Mucosa of gallbladder (tissue), 1 donor: Measurements from ENCODE around the gene ERN1. TPM values are rescaled to one million over a fixed set of nuclear protein-coding genes. Genes with fewer than 3 reads are reported as not detected.
"Not testable (repeated sequence)": the region's sequence is repeated elsewhere in the genome, so short reads cannot be mapped to it uniquely, and the experiment has no call there.

Experiments used
- DNase-seq: peaks from one replicate; pipeline ENCODE4 v3.0.0-alpha.2; 2020; ENCODE audit warnings: low spot score
- total RNA-seq: library from RNA; stranded (reverse); gene quantifications from one replicate; pipeline ENCODE4 v1.2.1, GENCODE V29; 2021
- donor health status: DM: no; HTN: no; CAD: no.

The ERN1 gene
- total RNA-seq, 1 donor from 2014 or later = 41.6 TPM

DNA sequence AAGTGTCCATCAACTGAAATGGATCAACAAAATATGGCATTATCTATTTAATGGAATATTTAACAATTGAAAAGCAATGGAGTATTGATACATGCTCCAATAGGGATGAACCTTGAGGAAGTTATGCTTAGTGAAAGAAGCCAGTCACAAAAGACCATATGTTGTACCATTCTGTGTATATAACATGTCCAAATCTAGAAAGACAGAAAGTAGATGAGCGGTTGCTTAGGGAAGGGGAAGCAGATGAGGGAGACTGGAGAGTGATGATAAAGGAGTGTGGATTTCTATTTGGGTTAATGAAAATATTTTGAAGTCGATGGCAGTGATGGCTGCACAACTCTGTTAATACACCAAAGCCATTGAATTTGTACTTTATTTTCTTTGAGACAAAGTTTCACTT lies 8.5 kb upstream of the ERN1 start:
- DNase-seq = no peak

DNA sequence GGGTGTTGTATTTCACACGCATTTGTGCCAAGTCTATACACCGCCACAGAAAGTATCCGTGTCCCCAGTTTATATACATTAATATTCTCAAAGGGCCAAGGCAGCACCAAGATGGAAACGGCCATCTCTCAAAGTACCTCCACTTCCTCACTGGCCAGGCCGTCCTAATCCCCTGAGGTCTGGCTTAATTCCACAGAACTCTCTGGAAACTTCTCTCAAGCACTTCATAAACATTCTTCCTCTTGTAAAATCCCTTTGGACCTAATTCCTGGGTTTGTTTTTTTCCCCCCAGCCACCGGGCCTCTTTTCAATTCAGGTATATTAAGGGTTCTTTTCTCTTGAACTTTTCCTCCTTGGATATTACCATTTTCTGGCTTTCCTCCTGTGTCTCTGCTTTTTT lies 5.1 kb upstream of the ERN1 start:
- DNase-seq = peak; percentile 6

DNA sequence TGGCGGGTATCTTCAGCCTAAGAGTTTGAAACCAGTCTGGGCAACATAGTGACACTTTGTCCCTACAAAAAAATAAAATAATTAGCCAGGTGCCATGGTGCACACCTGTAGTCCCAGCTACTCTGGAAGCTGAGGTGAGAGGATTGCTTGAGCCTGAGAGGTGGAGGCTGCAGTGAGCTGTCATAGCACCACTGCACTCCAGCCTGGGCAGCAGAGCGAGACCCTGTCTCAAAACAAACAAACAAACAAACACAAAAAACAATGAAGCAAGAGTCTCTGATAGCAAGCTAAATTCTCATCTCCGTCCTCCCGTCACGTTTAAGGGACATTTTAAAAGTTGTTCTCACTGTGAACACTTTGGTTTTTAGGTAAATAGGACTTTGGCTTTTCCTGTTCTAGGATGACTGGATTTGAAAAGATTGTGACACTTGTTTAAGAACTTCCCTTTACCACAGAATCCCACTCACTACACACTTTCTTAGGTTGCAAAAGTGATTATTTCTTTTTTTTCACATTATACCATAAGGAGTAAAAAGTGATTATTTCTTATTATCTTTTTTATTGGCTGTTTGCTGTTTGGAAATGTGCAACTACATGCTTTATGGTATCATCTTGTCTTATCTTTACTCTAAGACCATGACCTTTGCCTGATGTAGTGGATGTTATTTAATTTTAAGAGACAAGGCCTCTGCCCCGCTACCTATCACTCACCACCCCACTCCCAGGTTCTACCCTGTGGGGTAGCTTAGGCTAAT lies 4.4 kb upstream of the ERN1 start:
- peak; percentile 6 for DNase-seq

DNA sequence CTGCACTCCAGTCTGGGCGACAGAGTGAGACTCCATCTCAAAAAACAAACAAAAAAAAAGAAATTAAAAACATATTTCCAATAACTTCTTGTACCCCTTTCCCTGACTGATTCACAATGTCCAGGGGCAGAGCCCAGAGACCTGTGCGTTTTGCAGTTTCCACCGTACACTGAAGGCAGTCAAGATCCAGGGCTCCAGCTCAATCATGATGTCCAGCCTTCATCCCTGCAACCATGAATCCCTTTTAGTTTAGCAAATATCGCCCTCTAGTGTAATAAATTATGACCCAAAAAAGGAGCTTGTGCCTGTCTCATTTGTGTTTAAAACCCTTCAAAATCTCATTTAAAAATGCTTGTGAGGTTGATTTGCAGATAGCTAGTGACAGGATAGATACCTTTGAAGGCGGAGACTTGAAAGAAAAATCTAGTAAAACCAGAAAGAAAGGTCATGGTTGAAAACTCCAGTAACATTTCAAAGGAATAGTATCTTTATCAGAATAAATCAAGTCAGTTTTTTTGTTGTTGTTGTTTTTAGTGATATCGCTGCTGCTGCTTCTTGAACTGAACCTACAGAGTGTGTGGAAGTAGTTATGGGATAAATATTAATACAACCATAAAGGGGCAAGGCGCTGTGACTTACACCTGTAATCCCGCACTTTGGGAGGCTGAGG lies 3.7 kb upstream of the ERN1 start:
- DNase-seq = peak; percentile 14

DNA sequence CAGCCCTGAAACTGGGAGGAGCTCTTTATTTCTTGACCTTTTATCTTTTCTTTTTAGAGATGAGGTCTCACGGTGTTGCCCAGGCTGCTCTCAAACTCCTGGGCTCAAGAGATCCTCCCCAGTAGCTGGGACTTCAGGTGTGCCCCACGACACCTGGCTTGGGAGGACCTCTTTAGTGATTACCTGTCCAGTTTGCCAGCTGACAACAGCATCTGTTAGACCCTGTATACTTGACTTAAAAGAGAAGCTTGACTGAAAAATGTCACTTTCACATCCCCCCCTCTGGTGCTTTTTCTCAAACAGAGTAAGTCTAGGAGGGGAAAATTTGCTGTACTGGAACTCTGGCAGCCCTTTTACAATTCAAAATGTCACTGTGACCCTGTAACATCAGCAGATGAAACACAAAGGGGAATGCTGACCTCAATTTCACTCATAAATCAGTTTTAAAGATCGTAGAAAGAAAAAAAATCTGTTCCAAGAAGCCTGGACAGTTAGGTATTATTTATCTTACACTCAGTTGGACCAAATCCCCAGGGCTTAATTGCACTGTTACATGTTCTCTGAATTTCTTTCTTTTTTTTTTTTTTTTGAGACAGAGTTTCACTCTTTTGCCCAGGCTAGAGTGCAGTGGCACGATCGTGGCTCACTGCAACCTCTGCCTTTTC lies 1.8 kb upstream of the ERN1 start:
- DNase-seq = no peak

DNA sequence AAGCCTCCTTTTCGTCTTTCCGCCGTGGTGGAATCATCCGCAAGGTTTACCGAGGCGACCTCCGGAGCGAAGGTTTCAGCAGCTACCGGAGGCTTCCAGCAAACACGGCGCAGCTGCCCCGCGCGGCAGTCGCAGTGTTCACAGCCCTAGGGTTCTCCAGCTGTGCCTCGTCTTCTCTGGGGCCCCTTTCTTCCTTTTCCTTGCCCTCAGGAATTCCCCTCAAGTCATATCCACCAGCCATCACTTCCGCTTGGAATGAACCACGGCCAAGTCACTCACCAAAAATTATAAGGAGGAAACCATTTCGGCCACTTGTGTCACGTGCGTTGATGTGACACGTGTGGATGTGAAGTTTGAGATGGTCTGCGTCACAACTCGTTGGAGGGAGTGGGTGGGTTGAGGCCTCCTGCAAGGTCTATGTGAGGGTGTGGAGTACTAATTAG lies 636 bp upstream of the ERN1 start:
- DNase-seq = peak; percentile 40

DNA sequence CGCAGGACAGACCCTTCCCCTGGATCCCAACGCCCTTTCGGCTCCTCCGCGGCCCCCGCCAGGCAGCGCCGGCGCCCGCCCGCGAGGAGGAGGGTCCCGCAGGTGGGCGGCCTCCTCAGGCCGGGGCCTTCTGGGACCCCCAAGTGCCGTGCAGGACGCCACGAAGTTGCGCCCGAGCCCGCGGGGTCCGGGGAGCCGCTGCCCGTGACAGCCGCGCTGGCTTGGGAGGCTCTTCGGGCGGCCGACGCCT lies 504 bp downstream of the ERN1 start:
- DNase-seq = no peak

DNA sequence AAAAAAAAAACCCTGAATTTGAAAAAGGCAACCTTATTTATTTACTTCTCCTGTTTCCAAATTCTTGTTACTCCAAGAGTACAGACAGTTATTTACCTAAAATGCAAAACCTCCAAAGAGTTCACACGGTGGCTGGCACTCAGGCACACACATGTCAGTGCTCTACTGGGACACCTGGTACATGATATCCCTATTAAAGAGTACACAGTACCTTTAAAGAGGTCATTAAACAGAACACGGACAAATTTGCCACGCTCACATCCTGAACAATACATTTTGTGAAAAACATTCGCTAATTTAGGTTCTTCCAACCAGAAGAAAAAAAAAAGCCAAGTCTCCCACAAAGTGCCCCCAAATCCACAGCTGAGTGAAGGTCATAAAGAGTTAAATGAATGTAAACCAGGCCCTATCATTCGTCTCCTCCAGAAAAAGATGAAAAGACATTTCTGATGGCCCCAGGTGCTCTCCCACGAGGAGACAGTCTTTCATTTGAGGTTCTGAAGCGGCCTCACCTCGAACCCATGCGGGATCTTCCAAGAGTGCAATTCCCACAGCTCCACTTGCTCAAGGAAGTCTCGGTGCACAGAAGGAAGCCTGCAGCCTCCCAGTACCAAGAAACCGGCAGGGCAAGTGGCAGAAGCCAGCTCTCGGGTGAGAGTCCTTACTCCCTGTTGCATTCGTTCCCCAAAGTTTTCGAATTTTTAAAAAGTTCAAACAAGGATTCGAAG lies 993 bp downstream of the ERN1 start:
- DNase-seq = peak; percentile 47

DNA sequence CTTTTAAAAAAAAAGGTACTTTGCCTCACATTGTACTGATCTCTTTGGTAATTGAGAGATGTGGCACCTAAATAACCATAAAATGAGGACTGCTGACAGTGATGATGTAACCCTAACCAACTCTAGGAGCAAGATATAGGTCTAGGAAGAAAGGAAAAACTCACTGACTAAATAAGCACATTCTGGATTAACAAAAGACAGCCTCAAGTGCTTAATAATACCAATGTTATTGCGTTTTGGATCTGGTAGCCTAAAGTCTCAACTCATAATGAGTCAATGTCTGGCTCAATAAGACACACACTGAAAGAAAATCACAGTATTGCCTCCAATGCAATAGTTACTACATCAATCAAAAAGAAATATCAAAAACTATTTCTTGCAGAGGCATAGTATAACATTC lies 3.0 kb downstream of the ERN1 start:
- DNase-seq = no peak

DNA sequence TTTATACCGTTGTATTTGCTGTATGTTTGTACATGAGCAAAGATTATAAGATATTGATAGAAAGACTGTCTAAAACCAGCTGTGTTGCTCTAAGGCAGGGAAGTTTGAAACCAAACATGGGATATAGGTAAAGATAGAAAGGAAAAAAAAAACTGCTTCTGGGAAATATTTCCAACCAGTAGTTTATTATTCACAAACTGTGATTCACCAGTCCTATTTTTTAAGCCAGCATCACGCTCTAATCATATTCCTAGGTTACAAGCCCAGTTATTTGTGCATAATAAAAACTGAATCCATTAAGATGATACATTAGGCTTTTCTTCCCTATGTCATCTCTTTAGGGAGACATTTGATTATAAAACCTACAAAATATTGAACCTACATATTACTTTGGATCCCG lies 4.0 kb downstream of the ERN1 start:
- DNase-seq = no peak

DNA sequence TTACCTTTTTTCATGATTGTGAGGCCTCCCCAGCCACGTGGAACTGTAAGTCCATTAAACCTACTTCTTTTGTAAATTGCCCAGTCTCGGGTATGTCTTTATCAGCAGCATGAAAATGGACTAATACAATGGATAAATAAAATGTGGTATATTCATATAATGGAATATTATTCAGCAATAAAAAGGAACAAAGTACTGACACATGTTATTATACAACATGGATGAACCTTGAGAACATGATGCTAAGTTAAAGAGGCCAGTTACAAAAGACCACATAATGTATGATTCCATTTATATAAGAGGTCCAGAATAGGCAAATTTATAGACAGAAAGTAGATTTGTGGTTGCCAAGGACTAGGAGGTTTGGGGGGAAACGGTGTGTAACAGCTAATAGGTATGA lies 5.3 kb downstream of the ERN1 start:
- DNase-seq = no peak

DNA sequence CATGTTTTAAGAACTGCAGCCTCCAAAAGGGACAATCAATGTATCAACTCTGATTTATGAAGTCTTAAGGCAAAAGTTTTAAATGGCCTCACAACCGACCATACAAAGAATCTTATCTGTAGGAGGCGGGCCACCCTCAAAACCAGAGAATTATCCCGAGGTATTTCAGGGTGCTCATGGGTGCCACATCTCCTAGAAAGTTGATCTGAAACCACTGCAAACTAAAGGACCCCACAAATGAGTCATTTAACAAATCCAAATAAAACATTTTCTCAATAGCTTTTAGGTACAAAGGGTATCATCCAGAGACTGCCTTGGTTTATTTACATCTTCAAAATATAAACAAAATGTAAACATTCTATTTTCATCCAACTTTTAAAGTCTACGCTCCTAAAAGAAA lies 6.8 kb downstream of the ERN1 start:
- DNase-seq = no peak

DNA sequence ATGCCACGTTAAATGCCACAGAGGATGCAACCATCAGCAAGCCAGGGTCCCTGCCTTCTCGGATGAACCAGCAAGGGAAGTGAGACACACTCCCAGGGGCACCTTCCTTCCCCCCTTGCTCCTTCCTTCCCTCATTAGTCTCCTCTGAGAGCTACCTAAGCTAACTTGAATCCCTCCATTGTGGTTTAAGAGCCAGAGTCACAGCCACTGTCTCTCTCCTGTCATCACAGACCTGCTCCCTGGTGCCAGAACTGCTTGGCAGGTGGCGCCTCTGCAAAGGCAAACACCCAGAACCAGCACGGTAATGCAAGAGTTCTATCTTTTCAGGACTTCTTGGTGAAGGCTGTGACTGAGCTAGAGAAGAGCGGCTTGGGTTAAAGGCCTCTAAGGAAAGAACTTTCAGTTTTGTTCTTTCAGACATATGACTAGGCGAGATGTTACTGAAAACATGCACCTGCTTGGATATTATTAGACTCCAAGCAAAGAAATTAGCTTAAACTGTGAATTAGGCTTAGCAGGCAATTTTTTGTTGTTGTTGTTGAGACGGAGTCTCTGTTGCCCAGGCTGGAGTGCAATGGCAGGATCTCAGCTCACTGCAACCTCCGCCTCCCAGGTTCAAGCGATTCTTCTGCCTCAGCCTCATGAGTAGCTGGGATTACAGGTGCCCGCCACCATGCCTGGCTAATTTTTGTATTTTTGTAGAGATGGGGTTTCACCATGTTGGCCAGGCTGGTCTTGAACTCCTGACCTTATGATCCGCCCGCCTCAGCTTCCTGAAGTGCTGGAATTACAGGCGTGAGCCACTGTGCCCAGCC lies 8.8 kb downstream of the ERN1 start:
- not testable (repeated sequence) for DNase-seq

DNA sequence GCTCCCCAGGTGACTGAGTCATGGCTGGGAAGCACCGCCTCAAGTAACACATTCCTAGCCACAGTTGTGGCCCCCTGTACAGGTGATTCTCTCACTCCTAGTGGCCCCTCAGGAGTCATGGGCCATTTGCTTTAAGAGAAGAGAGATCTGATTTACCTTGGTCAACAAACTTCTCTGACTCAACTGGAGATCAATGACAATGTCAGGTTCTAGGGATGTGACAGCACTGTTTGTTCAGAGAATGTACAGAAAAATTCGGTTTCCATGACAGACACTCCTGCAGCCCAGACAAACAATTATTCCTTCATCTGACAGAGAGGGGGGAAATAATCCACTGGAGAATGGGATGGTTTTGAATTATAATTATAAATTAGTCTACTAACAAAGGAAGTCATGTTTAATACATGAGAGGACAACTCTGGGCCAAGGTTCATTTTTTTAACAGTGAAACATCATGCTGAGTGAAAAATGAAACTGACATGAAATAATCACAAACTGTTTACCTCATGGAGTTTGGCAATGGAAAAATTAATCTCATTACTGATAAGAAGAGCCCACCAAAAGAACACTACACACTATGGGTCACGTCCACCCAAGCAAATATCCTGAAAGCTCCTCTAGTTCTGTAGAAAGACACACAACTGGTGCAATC lies 9.7 kb downstream of the ERN1 start:
- no peak for DNase-seq

DNA sequence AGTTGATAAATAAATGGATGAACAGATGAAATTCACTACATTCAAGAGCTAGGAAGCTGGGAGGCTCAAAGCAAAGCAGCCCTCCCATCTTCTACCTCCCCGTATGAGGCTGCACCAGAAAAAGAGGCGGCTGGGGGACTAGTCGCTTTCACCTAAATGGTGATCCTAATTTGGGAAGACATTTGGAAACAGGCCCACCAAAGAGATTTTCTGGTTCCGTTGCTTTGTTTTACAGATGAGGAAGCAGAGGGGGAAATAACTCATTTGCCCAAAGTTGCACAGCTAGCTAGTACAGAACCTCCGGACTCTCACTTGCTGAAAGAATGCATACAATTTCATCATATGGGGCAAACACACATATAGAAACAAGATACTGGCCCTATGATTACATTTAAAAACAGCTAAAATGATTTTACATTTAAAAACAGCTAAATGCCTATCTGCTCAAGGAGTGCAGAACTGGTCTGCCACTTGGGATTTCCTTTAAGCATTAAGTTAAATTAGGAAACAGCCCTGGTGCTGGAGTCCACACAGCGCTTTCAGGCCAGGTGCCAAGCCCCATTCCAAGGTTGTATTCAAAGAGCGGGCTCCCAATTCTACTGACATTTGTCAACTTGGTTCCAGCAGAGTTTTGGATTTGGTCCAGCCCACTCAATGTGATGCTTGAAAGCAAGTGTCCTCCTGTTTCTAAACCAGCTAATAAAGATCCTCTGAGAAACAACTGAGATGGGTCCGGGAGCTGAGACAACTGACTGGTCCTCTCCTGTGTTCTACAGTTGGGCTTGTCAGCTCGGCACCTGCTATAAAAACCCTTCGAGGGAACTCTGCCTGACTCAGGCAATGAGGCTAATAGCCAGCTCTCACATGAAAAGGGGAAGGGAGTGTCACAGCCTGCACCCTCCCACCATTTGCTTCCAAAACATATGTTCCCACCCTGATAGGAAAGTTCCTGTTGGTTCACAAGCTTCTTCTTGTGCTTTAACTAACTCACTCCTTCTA lies 11.7 kb downstream of the ERN1 start:
- DNase-seq = no peak

DNA sequence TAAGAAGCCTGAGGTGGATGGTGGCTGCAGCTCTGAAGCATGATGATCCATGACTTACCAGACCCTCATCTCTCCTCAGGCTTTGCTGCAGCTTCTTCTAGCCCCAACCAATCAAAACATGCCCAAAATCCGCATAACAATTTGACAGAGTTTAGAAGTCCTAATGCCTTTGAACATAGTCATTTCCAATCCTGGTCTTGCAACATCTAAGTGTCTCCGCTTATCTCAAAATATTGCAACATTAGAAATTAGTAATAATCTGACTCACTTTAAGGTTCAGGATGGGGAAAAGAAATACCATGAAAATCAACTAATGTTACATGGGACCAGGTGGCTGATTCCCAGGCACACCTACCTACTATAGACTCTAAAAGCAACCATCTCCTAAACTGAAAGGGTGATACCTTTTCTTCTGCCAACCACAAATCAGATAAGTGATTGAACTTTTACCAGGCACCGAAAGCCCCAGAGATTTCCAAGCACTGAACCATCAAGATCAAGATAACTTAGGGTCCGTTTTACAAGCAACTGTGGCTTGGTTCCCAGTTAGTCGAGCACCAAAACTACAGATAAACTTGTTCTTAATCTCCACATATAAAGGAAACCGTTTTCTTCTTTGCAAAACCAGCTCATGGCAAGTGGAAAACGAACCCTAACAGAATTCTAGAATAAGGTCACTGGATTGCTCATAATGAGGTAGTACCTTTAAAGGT lies 14.0 kb downstream of the ERN1 start:
- no peak for DNase-seq

DNA sequence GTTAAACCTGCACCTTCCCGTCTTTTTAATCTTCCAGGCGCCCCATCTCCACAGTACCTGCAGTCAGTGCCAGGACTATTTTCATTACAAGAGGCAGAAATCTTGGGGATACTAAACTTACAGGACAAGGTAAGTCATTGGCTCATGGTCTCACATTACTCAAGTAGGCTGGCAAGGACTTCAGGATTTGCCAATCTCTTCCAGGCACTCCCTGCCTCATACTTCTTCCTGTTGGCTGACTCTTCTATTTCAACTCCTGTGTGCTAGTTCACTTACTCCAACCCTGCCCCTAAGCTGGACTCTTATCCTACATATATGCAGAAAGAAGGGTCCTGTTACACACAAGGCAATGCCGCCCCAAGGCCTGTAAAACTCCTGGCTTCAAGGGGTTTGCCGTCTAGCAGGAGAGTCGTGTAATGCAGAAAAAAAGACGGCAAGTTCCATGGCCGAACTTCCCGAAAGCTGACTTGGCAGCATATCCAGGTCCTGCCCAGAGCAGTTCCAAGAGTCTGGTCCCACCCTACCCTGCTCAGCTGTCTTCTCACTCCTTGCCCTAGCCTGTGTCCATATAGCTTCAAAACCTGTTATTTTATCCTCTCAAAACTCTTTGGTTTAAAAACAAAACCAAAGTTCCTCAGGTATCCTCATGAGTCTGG lies 14.8 kb downstream of the ERN1 start:
- no peak for DNase-seq

DNA sequence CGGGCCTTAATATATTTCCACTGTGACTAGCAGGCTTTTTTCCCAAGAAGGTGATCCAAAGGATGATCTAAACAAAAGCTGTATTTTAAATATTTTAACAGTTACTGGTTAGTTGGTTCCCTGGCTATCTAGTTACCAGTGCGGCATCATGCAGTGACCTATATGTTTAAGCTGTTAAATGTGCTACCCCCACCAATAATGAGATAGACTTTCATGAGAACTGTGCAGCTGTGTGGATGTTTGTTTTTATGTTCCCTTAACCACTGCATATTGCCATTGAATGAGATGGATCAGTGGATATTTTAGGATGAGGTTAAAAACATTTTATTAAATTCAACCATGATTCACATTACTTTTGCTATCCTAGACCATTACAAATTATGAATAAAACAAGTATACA lies 16.9 kb downstream of the ERN1 start:
- no peak for DNase-seq

DNA sequence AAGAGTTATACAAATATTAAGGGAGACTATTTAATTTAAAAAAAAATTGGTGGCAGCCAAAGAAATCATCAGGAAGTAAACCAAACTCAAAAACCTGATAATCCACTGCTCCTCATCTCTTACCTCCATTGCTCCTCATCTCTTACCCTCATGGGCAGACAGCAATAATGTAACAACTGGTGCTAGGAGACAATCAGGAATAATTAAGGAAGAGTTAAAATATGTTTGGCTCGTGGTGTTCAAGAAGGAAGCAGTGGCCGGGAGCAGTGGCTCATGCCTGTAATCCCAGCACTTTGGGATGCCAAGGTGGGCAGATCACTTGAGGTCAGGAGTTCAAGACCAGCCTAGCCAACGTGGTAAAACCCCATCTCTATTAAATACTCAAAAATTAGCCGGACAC lies 18.1 kb downstream of the ERN1 start:
- no peak for DNase-seq
